H9 (cell line): ENCODE results near the gene ANKRD44. TPM values are rescaled to one million over a fixed set of nuclear protein-coding genes. Genes with fewer than 3 reads are reported as not detected.

ENCODE experiments used
- DNase-seq: peaks from one replicate; pipeline ENCODE4 v3.0.0-alpha.2; 2017
- H2AFZ ChIP-seq: one replicate; pipeline ENCODE4 v1.6.1; 2013; ENCODE audit warnings: mild to moderate bottlenecking, low read length, control low read depth, moderate library complexity
- H2AK5ac ChIP-seq: 2 replicates; pipeline ENCODE4 v1.6.1; 2013; ENCODE audit warnings: low read length, control low read depth, mixed read lengths; ENCODE audit not compliant: insufficient read length
- H2BK120ac ChIP-seq: one replicate; pipeline ENCODE4 v1.6.1; 2013; ENCODE audit warnings: low read depth, mild to moderate bottlenecking, low read length, control low read depth, inconsistent platforms; ENCODE audit not compliant: poor library complexity, severe bottlenecking
- H2BK12ac ChIP-seq: 2 replicates; pipeline ENCODE4 v1.6.1; 2013; ENCODE audit warnings: low read length, control low read depth, mixed read lengths, low read depth; ENCODE audit not compliant: insufficient read length
- H2BK15ac ChIP-seq: 2 replicates; pipeline ENCODE4 v1.6.1; 2013; ENCODE audit warnings: low read depth, low read length, control low read depth
- H2BK20ac ChIP-seq: one replicate; pipeline ENCODE4 v1.6.1; 2013; ENCODE audit warnings: low read depth, mild to moderate bottlenecking, low read length, control low read depth, inconsistent platforms; ENCODE audit not compliant: poor library complexity, severe bottlenecking
- H2BK5ac ChIP-seq: 2 replicates; pipeline ENCODE4 v1.6.1; 2013; ENCODE audit warnings: low read length, control low read depth, mixed read lengths; ENCODE audit not compliant: insufficient read length
- H3K14ac ChIP-seq: 2 replicates; pipeline ENCODE4 v1.6.1; 2013; ENCODE audit warnings: low read length, control low read depth; ENCODE audit not compliant: insufficient read depth
- H3K18ac ChIP-seq: 2 replicates; pipeline ENCODE4 v1.6.1; 2013; ENCODE audit warnings: low read depth, mild to moderate bottlenecking, mixed read lengths, low read length, control low read depth; ENCODE audit not compliant: insufficient read length
- H3K23ac ChIP-seq: 2 replicates; pipeline ENCODE4 v1.6.1; 2013; ENCODE audit warnings: low read length, control low read depth, mixed read lengths, low read depth; ENCODE audit not compliant: insufficient read length
- H3K23me2 ChIP-seq: 2 replicates; pipeline ENCODE4 v1.6.1; 2013; ENCODE audit warnings: low read depth, mild to moderate bottlenecking, mixed read lengths, low read length, control low read depth; ENCODE audit not compliant: insufficient read length, poor library complexity, severe bottlenecking
- H3K27ac ChIP-seq: 2 replicates; pipeline ENCODE4 v1.5.1; 2013; ENCODE audit warnings: low read length, control low read depth, mixed read lengths, low read depth; ENCODE audit not compliant: insufficient read length
- H3K27me3 ChIP-seq: 2 replicates; pipeline ENCODE4 v1.6.1; 2013; ENCODE audit warnings: low read length, control low read depth, inconsistent platforms; ENCODE audit not compliant: insufficient read depth
- H3K4ac ChIP-seq: 2 replicates; pipeline ENCODE4 v1.6.1; 2013; ENCODE audit warnings: low read depth, mild to moderate bottlenecking, control low read depth, inconsistent platforms, low read length, moderate library complexity
- H3K4me1 ChIP-seq: 2 replicates; pipeline ENCODE4 v1.6.1; 2013; ENCODE audit warnings: low read length, control low read depth, inconsistent platforms; ENCODE audit not compliant: insufficient read depth
- H3K4me2 ChIP-seq: 2 replicates; pipeline ENCODE4 v1.6.1; 2013; ENCODE audit warnings: low read length, control low read depth, mixed read lengths; ENCODE audit not compliant: insufficient read length, insufficient read depth
- H3K56ac ChIP-seq: 2 replicates; pipeline ENCODE4 v1.6.1; 2013; ENCODE audit warnings: low read depth, mild to moderate bottlenecking, mixed read lengths, low read length, control low read depth; ENCODE audit not compliant: insufficient read length
- H3K79me1 ChIP-seq: 2 replicates; pipeline ENCODE4 v1.6.1; 2013; ENCODE audit warnings: low read depth, mild to moderate bottlenecking, moderate library complexity, low read length, control low read depth, inconsistent platforms; ENCODE audit not compliant: insufficient read depth, poor library complexity, severe bottlenecking
- H3K79me2 ChIP-seq: 2 replicates; pipeline ENCODE4 v1.6.1; 2013; ENCODE audit warnings: low read length, control low read depth, inconsistent platforms; ENCODE audit not compliant: insufficient read depth
- H3K9ac ChIP-seq: 2 replicates; pipeline ENCODE4 v1.6.1; 2013; ENCODE audit warnings: low read length, control low read depth, mixed read lengths; ENCODE audit not compliant: insufficient read length; ENCODE audit errors: extremely low read depth
- H3K9me3 ChIP-seq: one replicate; pipeline ENCODE4 v1.6.1; 2013; ENCODE audit warnings: low read depth, low read length, inconsistent platforms; ENCODE audit not compliant: control insufficient read depth
- H3T11ph ChIP-seq: one replicate; pipeline ENCODE4 v1.6.1; 2013; ENCODE audit warnings: mild to moderate bottlenecking, low read length, control low read depth, inconsistent platforms
- H4K20me1 ChIP-seq: one replicate; pipeline ENCODE4 v1.6.1; 2013; ENCODE audit not compliant: control insufficient read depth, insufficient read length, insufficient read depth
- H4K5ac ChIP-seq: 2 replicates; pipeline ENCODE4 v1.6.1; 2013; ENCODE audit warnings: low read depth, mild to moderate bottlenecking, mixed read lengths, low read length, control low read depth; ENCODE audit not compliant: insufficient read length
- H4K8ac ChIP-seq: replicated peaks from 2 replicates; pipeline ENCODE4 v1.6.1; 2013; ENCODE audit warnings: low read length, control low read depth, mixed read lengths, low read depth; ENCODE audit not compliant: insufficient read length
- H4K91ac ChIP-seq: 2 replicates; pipeline ENCODE4 v1.6.1; 2013; ENCODE audit warnings: low read depth, mild to moderate bottlenecking, moderate library complexity, mixed read lengths, low read length, control low read depth; ENCODE audit not compliant: insufficient read length
- H3K27ac Mint-ChIP-seq, 3 experiments: 2 replicates in 2 of 3; 3 replicates in 1 of 3; pipeline ENCODE4 v1.8.0; 2020 to 2021; ENCODE audit warnings: mixed read lengths in 3 of 3, mild to moderate bottlenecking in 1 of 3, moderate library complexity in 1 of 3
- H3K27me3 Mint-ChIP-seq: 2 replicates; pipeline ENCODE4 v1.8.0; 2021; ENCODE audit warnings: low read depth, mild to moderate bottlenecking, moderate library complexity, mixed read lengths
- H3K36me3 Mint-ChIP-seq, 3 experiments: 2 replicates in 2 of 3; 3 replicates in 1 of 3; pipeline ENCODE4 v1.8.0; 2020 to 2021; ENCODE audit warnings: low read depth in 3 of 3, mixed read lengths in 3 of 3; ENCODE audit not compliant: insufficient read depth in 1 of 3
- H3K4me1 Mint-ChIP-seq, 2 experiments: 2 replicates each; pipeline ENCODE4 v1.8.0; 2020; ENCODE audit warnings: mixed read lengths in 2 of 2
- H3K4me3 Mint-ChIP-seq, 2 experiments: 2 replicates in 1 of 2; 3 replicates in 1 of 2; pipeline ENCODE4 v1.8.0; 2020 to 2021; ENCODE audit warnings: mild to moderate bottlenecking in 2 of 2, mixed read lengths in 2 of 2, moderate library complexity in 1 of 2
- H3K9me3 Mint-ChIP-seq, 2 experiments: 2 replicates in 1 of 2; 3 replicates in 1 of 2; pipeline ENCODE4 v1.8.0; 2020; ENCODE audit warnings: mild to moderate bottlenecking in 2 of 2, mixed read lengths in 2 of 2, moderate library complexity in 1 of 2
- WGBS: extraction: QIAGEN DNeasy Blood & Tissue Kit; methylation state at CpG from one replicate; pipeline ENCODE4 v1.1.7; 2013; ENCODE audit warnings: missing lambda C conversion rate, low lambda C conversion rate, mixed read lengths; ENCODE audit not compliant: insufficient read length; ENCODE audit errors: extremely low coverage; 5-methylcytosine and 5-hydroxymethylcytosine counted together
- total RNA-seq: library from RNA; stranded (reverse); gene quantifications from 2 replicates; pipeline ENCODE4 v1.2.1, GENCODE V29; 2021
- TF ChIP-seq, protein P1 (sequence below): fragments of 200-600 bp; sonication (generic); conservative IDR thresholded peaks from 3 replicates; pipeline ENCODE4 v1.8.0; 2021; ENCODE audit warnings: antibody characterized with exemption, mild to moderate bottlenecking

Gene ANKRD44
- total RNA-seq, 1 experiment from 2014 or later, result 1.9 TPM

DNA sequence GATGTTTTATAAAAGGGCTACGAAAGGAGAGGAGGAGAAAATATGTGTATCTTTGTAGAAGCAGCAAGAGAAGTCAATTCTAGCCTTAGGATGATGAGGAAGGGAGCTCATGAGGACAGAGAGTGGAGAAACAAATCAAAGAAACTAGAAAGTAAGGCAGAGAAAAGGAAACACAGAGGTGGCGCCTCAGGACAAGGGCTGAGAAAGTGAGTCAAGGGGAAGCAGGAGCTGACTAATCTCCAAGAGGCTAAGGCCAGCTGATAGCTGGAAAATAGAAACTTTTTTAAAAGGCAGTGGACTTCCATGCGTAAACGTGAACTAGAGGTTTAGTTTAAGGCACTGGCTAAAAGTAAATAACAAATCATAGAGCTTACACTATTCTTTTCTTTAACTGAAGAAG, 173.3 kb downstream of the ANKRD44 start:
- Histone ChIP-seq H2BK12ac (no peak overlapping the region), H2AK5ac (no peak overlapping the region), H3K14ac (no peak overlapping the region), H3K56ac (no peak overlapping the region), H3K79me2 (no peaks in the 10 kb centered on the region), H2BK5ac (no peak overlapping the region), H2BK20ac (no peak overlapping the region), H3K18ac (no peak overlapping the region), H3K4me1 (no peaks in the 10 kb centered on the region; the same call in 1 of the 2 replicates), H2BK15ac (no peak overlapping the region), H3K27me3 (no peaks in the 10 kb centered on the region), H3T11ph (no peak overlapping the region), H3K4ac (no peak overlapping the region), H3K9me3 (no peaks in the 10 kb centered on the region), H4K8ac (no peak overlapping the region), H3K23me2 (no peaks in the 10 kb centered on the region), H3K9ac (no peak overlapping the region), H3K79me1 (no peaks in the 10 kb centered on the region), H3K27ac (no peak overlapping the region), H2AFZ (no peak overlapping the region), H4K91ac (no peak overlapping the region), H4K20me1 (no peaks in the 10 kb centered on the region), H3K23ac (no peak overlapping the region), H2BK120ac (no peak overlapping the region), H3K4me2 (no peak overlapping the region), H4K5ac (no peak overlapping the region)
- no peak for DNase-seq
- Mint-ChIP-seq H3K9me3 (no peaks in the 10 kb centered on the region), H3K27me3 (no peaks in the 10 kb centered on the region), H3K36me3 (no peaks in the 10 kb centered on the region; a peak in 1 of 7 replicates), H3K4me1 (peaks cover 15 to 17% of the 10 kb centered on the region in 2 experiments), H3K27ac (peak overlapping the region in 2 of 3 experiments; percentile 3; a peak in 3 of 7 replicates), H3K4me3 (no peak overlapping the region)
- TF ChIP-seq, protein P1, sequence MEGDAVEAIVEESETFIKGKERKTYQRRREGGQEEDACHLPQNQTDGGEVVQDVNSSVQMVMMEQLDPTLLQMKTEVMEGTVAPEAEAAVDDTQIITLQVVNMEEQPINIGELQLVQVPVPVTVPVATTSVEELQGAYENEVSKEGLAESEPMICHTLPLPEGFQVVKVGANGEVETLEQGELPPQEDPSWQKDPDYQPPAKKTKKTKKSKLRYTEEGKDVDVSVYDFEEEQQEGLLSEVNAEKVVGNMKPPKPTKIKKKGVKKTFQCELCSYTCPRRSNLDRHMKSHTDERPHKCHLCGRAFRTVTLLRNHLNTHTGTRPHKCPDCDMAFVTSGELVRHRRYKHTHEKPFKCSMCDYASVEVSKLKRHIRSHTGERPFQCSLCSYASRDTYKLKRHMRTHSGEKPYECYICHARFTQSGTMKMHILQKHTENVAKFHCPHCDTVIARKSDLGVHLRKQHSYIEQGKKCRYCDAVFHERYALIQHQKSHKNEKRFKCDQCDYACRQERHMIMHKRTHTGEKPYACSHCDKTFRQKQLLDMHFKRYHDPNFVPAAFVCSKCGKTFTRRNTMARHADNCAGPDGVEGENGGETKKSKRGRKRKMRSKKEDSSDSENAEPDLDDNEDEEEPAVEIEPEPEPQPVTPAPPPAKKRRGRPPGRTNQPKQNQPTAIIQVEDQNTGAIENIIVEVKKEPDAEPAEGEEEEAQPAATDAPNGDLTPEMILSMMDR, result no peak
- WGBS, result no CpG with 5 or more reads among the region's 4 CpGs
